IMR-90 (cell line): ENCODE data around the gene CLIP3. TPM values are rescaled to one million over a fixed set of nuclear protein-coding genes. Genes with fewer than 3 reads are reported as not detected.

ENCODE experiments used
- ATAC-seq: fragments of 200-7000 bp; cut with Tn5 transposase; 2 replicates; pipeline ENCODE4 v1.9.1; 2020; ENCODE audit warnings: low read depth, mild to moderate bottlenecking, moderate library complexity
- BruUV-seq: library from RNA; stranded (reverse); fragments of 400-500 nt; replicated peaks from 2 replicates; lab custom pipeline; 2021; lab: Mats Ljungman, UMichigan
- CTCF ChIA-PET: fragments of 300-600 bp; formaldehyde crosslinking; extraction: SDS; loops from one replicate; lab custom pipeline; 2021; ENCODE audit warnings: antibody characterized with exemption; lab: Yijun Ruan, JAX
- POLR2A ChIA-PET: fragments of 300-600 bp; sonication (Branson Sonifier 250); formaldehyde crosslinking; loops from one replicate; lab custom pipeline; 2022; ENCODE audit warnings: antibody characterized with exemption; ENCODE audit not compliant: unreplicated experiment; lab: Charles Lee
- DNase-seq: peaks from one replicate; pipeline ENCODE4 v3.0.0; 2013
- H2AFZ ChIP-seq: replicated peaks from 2 replicates; pipeline ENCODE3; 2013; ENCODE audit warnings: low read length, mild to moderate bottlenecking; ENCODE audit not compliant: poor library complexity
- H2AK5ac ChIP-seq: 2 replicates; pipeline ENCODE4 v1.6.1; 2013; ENCODE audit warnings: low read depth, low read length, inconsistent platforms
- H2AK9ac ChIP-seq: replicated peaks from 2 replicates; pipeline ENCODE3; 2013; ENCODE audit warnings: mild to moderate bottlenecking, low read depth, low read length, moderate library complexity; ENCODE audit not compliant: poor library complexity
- H2BK120ac ChIP-seq: 2 replicates; pipeline ENCODE4 v1.6.1; 2013; ENCODE audit warnings: low read depth, low read length, inconsistent platforms
- H2BK15ac ChIP-seq: 3 replicates; pipeline ENCODE4 v1.6.1; 2013; ENCODE audit warnings: low read depth, low read length, inconsistent platforms
- H2BK20ac ChIP-seq: 2 replicates; pipeline ENCODE4 v1.6.1; 2013; ENCODE audit warnings: low read depth, mild to moderate bottlenecking, inconsistent platforms, low read length, moderate library complexity
- H2BK5ac ChIP-seq: 2 replicates; pipeline ENCODE4 v1.6.1; 2013; ENCODE audit warnings: mild to moderate bottlenecking, low read depth, low read length, inconsistent platforms; ENCODE audit not compliant: poor library complexity, severe bottlenecking
- H3K14ac ChIP-seq: replicated peaks from 2 replicates; pipeline ENCODE4 v1.6.1; 2013; ENCODE audit warnings: low read depth, low read length, inconsistent platforms
- H3K18ac ChIP-seq: 2 replicates; pipeline ENCODE4 v1.6.1; 2013; ENCODE audit warnings: low read depth, low read length, control low read depth
- H3K23ac ChIP-seq: 2 replicates; pipeline ENCODE4 v1.6.1; 2013; ENCODE audit warnings: low read depth, low read length, inconsistent platforms
- H3K27ac ChIP-seq: 2 replicates; pipeline ENCODE4 v1.5.1; 2013; ENCODE audit warnings: mild to moderate bottlenecking, control low read depth, low read length; ENCODE audit not compliant: insufficient read depth
- H3K27me3 ChIP-seq: 2 replicates; pipeline ENCODE4 v1.6.1; 2013; ENCODE audit warnings: low read length; ENCODE audit not compliant: control insufficient read depth, insufficient read depth
- H3K36me3 ChIP-seq: 2 replicates; pipeline ENCODE4 v1.6.1; 2013; ENCODE audit warnings: low read length, mixed read lengths; ENCODE audit not compliant: control insufficient read depth, insufficient read depth
- H3K4ac ChIP-seq: 2 replicates; pipeline ENCODE4 v1.6.1; 2013; ENCODE audit warnings: low read depth, low read length, inconsistent platforms
- H3K4me1 ChIP-seq: 2 replicates; pipeline ENCODE4 v1.6.1; 2013; ENCODE audit warnings: low read length, mixed read lengths; ENCODE audit not compliant: control insufficient read depth, insufficient read depth
- H3K4me2 ChIP-seq: 2 replicates; pipeline ENCODE4 v1.6.1; 2013; ENCODE audit warnings: low read depth, mild to moderate bottlenecking, control low read depth, low read length, moderate library complexity
- H3K4me3 ChIP-seq: 2 replicates; pipeline ENCODE4 v1.5.1; 2013; ENCODE audit warnings: low read depth, mild to moderate bottlenecking, control low read depth, low read length, moderate library complexity; ENCODE audit not compliant: insufficient read depth
- H3K56ac ChIP-seq: 2 replicates; pipeline ENCODE4 v1.6.1; 2013; ENCODE audit warnings: low read length, inconsistent platforms; ENCODE audit not compliant: insufficient read depth; ENCODE audit errors: extremely low read depth
- H3K79me1 ChIP-seq, 2 experiments: 2 replicates each; pipeline ENCODE4 v1.6.1; 2013; ENCODE audit warnings: low read length in 2 of 2, inconsistent platforms in 1 of 2, low read depth in 1 of 2
- H3K9ac ChIP-seq: 2 replicates; pipeline ENCODE4 v1.6.1; 2013; ENCODE audit warnings: low read depth, low read length, control low read depth
- H3K9me1 ChIP-seq: 2 replicates; pipeline ENCODE4 v1.6.1; 2013; ENCODE audit warnings: low read length, inconsistent platforms; ENCODE audit not compliant: insufficient read depth
- H3K9me3 ChIP-seq: 2 replicates; pipeline ENCODE4 v1.6.1; 2013; ENCODE audit warnings: low read length; ENCODE audit not compliant: control insufficient read depth, insufficient read depth
- H4K20me1 ChIP-seq: 2 replicates; pipeline ENCODE4 v1.6.1; 2013; ENCODE audit warnings: low read length, inconsistent platforms; ENCODE audit not compliant: insufficient read depth
- H4K5ac ChIP-seq: 2 replicates; pipeline ENCODE4 v1.6.1; 2013; ENCODE audit warnings: mild to moderate bottlenecking, low read depth, low read length, control low read depth
- H4K8ac ChIP-seq, 2 experiments: 2 replicates each; pipeline ENCODE4 v1.6.1; 2013; ENCODE audit warnings: low read depth in 2 of 2, low read length in 2 of 2, control low read depth in 1 of 2, inconsistent platforms in 1 of 2
- H4K91ac ChIP-seq: 2 replicates; pipeline ENCODE4 v1.6.1; 2013; ENCODE audit warnings: low read depth, low read length, inconsistent platforms; ENCODE audit not compliant: insufficient read depth
- BHLHE40 ChIP-seq: fragments of 150-350 bp; IDR thresholded peaks from 2 replicates; pipeline ENCODE4 v1.6.1; 2016; ENCODE audit warnings: mild to moderate bottlenecking, low read depth, low read length
- CEBPB ChIP-seq: IDR thresholded peaks from 2 replicates; pipeline ENCODE4 v1.6.1; 2012; ENCODE audit warnings: low read depth, low read length, improper control_type of control experiment
- CHD1 ChIP-seq: IDR thresholded peaks from 2 replicates; pipeline ENCODE4 v1.6.1; 2012; ENCODE audit warnings: low read depth, low read length, improper control_type of control experiment
- ELK1 ChIP-seq: fragments of 150-350 bp; IDR thresholded peaks from 2 replicates; pipeline ENCODE4 v1.6.1; 2016; ENCODE audit warnings: low read depth, mild to moderate bottlenecking, low read length, moderate library complexity, borderline replicate concordance
- FOS ChIP-seq: fragments of 150-350 bp; IDR thresholded peaks from 2 replicates; pipeline ENCODE4 v1.6.1; 2016; ENCODE audit warnings: low read depth, low read length
- MAZ ChIP-seq: IDR thresholded peaks from 2 replicates; pipeline ENCODE4 v1.6.1; 2012; ENCODE audit warnings: low read depth, mild to moderate bottlenecking, low read length, improper control_type of control experiment, moderate library complexity, borderline replicate concordance
- MXI1 ChIP-seq: IDR thresholded peaks from 2 replicates; pipeline ENCODE4 v1.6.1; 2012; ENCODE audit warnings: low read depth, mild to moderate bottlenecking, low read length, moderate library complexity, borderline replicate concordance
- NFE2L2 ChIP-seq: fragments of 150-350 bp; IDR thresholded peaks from 2 replicates; pipeline ENCODE4 v1.6.1; 2016; ENCODE audit warnings: low read depth, mild to moderate bottlenecking, low read length
- POLR2A ChIP-seq: IDR thresholded peaks from 2 replicates; pipeline ENCODE4 v1.6.1; 2012; ENCODE audit warnings: mild to moderate bottlenecking, low read depth, low read length
- RAD21 ChIP-seq: IDR thresholded peaks from 2 replicates; pipeline ENCODE4 v1.6.1; 2012; ENCODE audit warnings: low read length, improper control_type of control experiment
- RCOR1 ChIP-seq: IDR thresholded peaks from 2 replicates; pipeline ENCODE4 v1.6.1; 2012; ENCODE audit warnings: mild to moderate bottlenecking, low read length, improper control_type of control experiment; ENCODE audit not compliant: insufficient replicate concordance
- RFX5 ChIP-seq: IDR thresholded peaks from 2 replicates; pipeline ENCODE4 v1.8.0; 2012; ENCODE audit warnings: low read depth, mild to moderate bottlenecking, low read length, moderate library complexity
- USF2 ChIP-seq: fragments of 150-350 bp; IDR thresholded peaks from 2 replicates; pipeline ENCODE4 v1.6.1; 2017; ENCODE audit warnings: mild to moderate bottlenecking, antibody characterized with exemption, low read length, low read depth
- WGBS, 2 experiments: methylation state at CpG; one replicate each; pipeline versions ENCODE4 v1.1.5 to v1.1.7; 2013; ENCODE audit warnings: missing lambda C conversion rate in 2 of 2; ENCODE audit not compliant: insufficient read length in 1 of 2; ENCODE audit errors: extremely low coverage in 2 of 2; 5-methylcytosine and 5-hydroxymethylcytosine counted together
- dilution Hi-C: fragments of 300-500 bp; cut with HindIII; formaldehyde crosslinking; loops from one replicate; pipeline ENCODE4 v1.14.3; 2018; ENCODE audit warnings: low sequenced_read_pairs; ENCODE audit not compliant: unreplicated experiment
- in situ Hi-C: fragments of 300-500 bp; cut with MboI; formaldehyde crosslinking; loops from 3 replicates; pipeline ENCODE4 v1.14.3; 2019; ENCODE audit warnings: low sequenced_read_pairs, inconsistent platforms, mixed read lengths
- intact Hi-C: fragments of 100-400 bp; cut with micrococcal nuclease; formaldehyde crosslinking; loops from 2 replicates; pipeline ENCODE4 v1.10.0; 2022
- polyA plus RNA-seq, 3 experiments: library from polyadenylated mRNA; depleted of rRNA; stranded (reverse); fragments of >200 nt; gene quantifications; 2 replicates each; pipeline ENCODE4 v1.2.3, GENCODE V29; 2012; ENCODE audit warnings: low replicate concordance in 1 of 3
- total RNA-seq: library from RNA; depleted of rRNA; stranded (reverse); fragments of >200 nt; gene quantifications from 2 replicates; pipeline ENCODE4 v1.2.3, GENCODE V29; 2012

CLIP3 gene
- total and polyA plus RNA-seq, 2 of the 4 experiments (the other 2 are of a cell fraction), result 5.4 to 28.7 TPM

DNA sequence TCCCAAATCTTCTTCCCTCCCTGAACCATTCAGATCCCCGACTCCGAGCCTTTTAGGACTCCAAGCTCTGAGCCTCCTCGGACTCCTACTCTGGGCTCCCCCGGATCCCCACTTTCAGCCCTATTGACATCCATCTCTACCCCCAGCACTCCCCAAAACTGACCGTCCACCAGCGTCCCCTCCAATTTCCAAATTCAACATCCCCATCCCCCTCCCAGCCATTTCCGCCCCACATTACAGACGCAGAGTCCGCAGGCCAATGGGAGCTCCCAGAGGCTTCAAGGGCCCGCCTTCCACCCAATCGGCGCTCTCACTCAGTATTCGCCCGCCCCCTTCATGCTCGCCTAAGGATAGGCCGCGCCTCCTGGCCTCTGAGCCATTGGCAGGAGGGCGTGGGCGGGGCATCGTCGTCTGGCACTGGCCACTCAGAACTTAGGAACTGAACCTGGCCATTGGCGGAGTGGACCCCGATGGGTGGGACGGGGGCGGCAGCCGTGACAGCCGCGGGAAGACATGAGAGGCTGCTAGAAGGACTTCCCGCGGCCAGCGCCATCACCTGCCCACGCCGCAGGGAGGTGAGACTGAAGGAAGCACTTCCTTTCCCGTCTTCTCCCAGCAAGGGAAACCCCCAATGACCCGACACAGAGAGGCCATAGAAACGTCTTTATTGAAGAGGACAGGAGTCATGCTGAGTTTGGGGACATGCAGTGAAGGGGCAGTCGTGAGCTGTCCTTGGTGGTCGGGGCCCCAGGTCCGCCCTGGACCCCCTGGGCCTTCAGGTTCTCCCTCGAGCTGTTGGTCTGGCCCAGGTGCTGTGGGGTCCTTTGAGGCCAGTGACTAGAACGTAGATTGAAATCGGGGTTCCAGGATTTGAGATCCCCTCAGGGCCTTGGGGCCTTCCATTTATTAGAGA lies 18.4 kb downstream of the CLIP3 start, which contains the start of gene ALKBH6:
Gene ALKBH6, minus strand, starts transcription at position 202 of the 913 bp plus-strand sequence. CDS start 816 bp downstream, outside the sequence.
- peaks cover 28% of the 10 kb centered on the region for H3K36me3 ChIP-seq
- no TSS peak for BruUV-seq
- peak within 1 kb of the TSS; percentile 84 for H2AK9ac ChIP-seq
- peak within 1 kb of the TSS; percentile 97 for H2AFZ ChIP-seq
- H3K18ac ChIP-seq, result no peak within 1 kb of the TSS
- peak within 1 kb of the TSS; percentile 84 for H3K9ac ChIP-seq
- no peak within 1 kb of the TSS for H2BK120ac ChIP-seq
- H4K8ac ChIP-seq, result peak within 1 kb of the TSS; percentile 21 to 96
- intact Hi-C loops, result loop anchor here (1.0 kb wide), 1 partner anchor 40 kb away; the partner anchor contains the start of genes THAP8 and WDR62
- ChIA-PET CTCF (no interaction called here), POLR2A (no interaction called here)
- H3K79me1 ChIP-seq, result peaks cover 7 to 14% of the 10 kb centered on the region in 2 experiments; a peak in 3 of 4 replicates
- H3K4me2 ChIP-seq, result peak within 1 kb of the TSS; percentile 98
- H3K56ac ChIP-seq, result peak within 1 kb of the TSS; percentile 92; the same call in 1 of the 2 replicates
- peak within 1 kb of the TSS; percentile 73 for H3K27ac ChIP-seq
- H3K9me3 ChIP-seq, result no peaks in the 10 kb centered on the region
- H2BK5ac ChIP-seq, result peak within 1 kb of the TSS; percentile 47
- in situ Hi-C loops, result no loop called here
- H4K20me1 ChIP-seq, result no peaks in the 10 kb centered on the region
- H3K4me3 ChIP-seq, result peak within 1 kb of the TSS; percentile 88
- peak within 1 kb of the TSS; percentile 56 for H2AK5ac ChIP-seq
- H3K14ac ChIP-seq, result peak within 1 kb of the TSS; percentile 30
- H3K23ac ChIP-seq, result peak within 1 kb of the TSS; percentile 39; the same call in 1 of the 2 replicates
- H3K4me1 ChIP-seq, result peaks cover 7% of the 10 kb centered on the region; the same call in 1 of the 2 replicates
- peak; percentile 97 for DNase-seq
- peaks cover 6% of the 10 kb centered on the region for H3K9me1 ChIP-seq
- H3K27me3 ChIP-seq, result no peaks in the 10 kb centered on the region
- peak within 1 kb of the TSS; percentile 65; the same call in 1 of the 2 replicates for H4K5ac ChIP-seq
- TF ChIP-seq RFX5, result no peak
- TF ChIP-seq MAZ, result peak; percentile 36; the same call in 1 of the 2 replicates
- no peak for TF ChIP-seq USF2
- no peak for TF ChIP-seq RAD21
- TF ChIP-seq ELK1, result no peak
- no peak for TF ChIP-seq NFE2L2
- no peak for TF ChIP-seq BHLHE40
- TF ChIP-seq MXI1, result peak; percentile 81
- no peak for TF ChIP-seq CHD1
- TF ChIP-seq POLR2A, result peak; percentile 53; the same call in 1 of the 2 replicates
- peak; percentile 40; the same call in 1 of the 2 replicates for TF ChIP-seq FOS
- no peak for TF ChIP-seq RCOR1
- no peak for TF ChIP-seq CEBPB
- H2BK15ac ChIP-seq, result no peak within 1 kb of the TSS
- dilution Hi-C loops, result no loop called here
- H3K4ac ChIP-seq, result peak within 1 kb of the TSS; percentile 53
- WGBS, 2 experiments, result 0% methylated on average over 13 of the region's 42 CpGs; no CpG with 5 or more reads in 1 of the 2 experiments
- ATAC-seq, result peak; percentile 98
- 0 out of 2 replicates have a peak within 1 kb of the TSS, but pooled peaks have one; percentile 13 for H4K91ac ChIP-seq
- H2BK20ac ChIP-seq, result no peak within 1 kb of the TSS
